NT2/D1 (cell line): ENCODE results near the gene BNC2.
A peak's percentile ranks its signal among the peaks of the same experiment; 100 is the strongest.

Experiments used
- DNase-seq: peaks from one replicate; pipeline ENCODE4 v3.0.0-alpha.2; 2011; ENCODE audit warnings: low read depth, low spot score
- H3K27me3 ChIP-seq: 2 replicates; pipeline ENCODE4 v1.6.0; 2011; ENCODE audit warnings: mild to moderate bottlenecking; ENCODE audit not compliant: insufficient read length, insufficient read depth
- H3K36me3 ChIP-seq: 2 replicates; pipeline ENCODE4 v1.6.1; 2011; ENCODE audit warnings: mild to moderate bottlenecking, low read length, mixed read lengths; ENCODE audit not compliant: insufficient read depth, insufficient read length
- H3K4me1 ChIP-seq: 2 replicates; pipeline ENCODE4 v1.5.1; 2011; ENCODE audit not compliant: insufficient read depth, insufficient read length
- H3K4me3 ChIP-seq: 2 replicates; pipeline ENCODE4 v1.5.1; 2011; ENCODE audit warnings: low read depth; ENCODE audit not compliant: insufficient read length
- H3K9ac ChIP-seq: 2 replicates; pipeline ENCODE4 v1.6.0; 2011; ENCODE audit warnings: low read depth; ENCODE audit not compliant: insufficient read length
- H3K9me3 ChIP-seq: 2 replicates; pipeline ENCODE4 v1.5.1; 2011; ENCODE audit warnings: mild to moderate bottlenecking, low read length; ENCODE audit not compliant: insufficient read depth
- SUZ12 ChIP-seq: IDR thresholded peaks from 2 replicates; pipeline ENCODE4 v1.6.1; 2011; ENCODE audit not compliant: insufficient read length, insufficient read depth; ENCODE audit errors: extremely low read depth
- YY1 ChIP-seq: IDR thresholded peaks from 2 replicates; pipeline ENCODE4 v1.6.1; 2011; ENCODE audit not compliant: insufficient read length, insufficient read depth
- ZNF274 ChIP-seq: IDR thresholded peaks from 2 replicates; pipeline ENCODE4 v1.6.1; 2011; ENCODE audit warnings: mild to moderate bottlenecking, low read depth, low read length

BNC2 gene

GRCh38 chr9:16501726-16502125 lies 368.7 kb downstream of the BNC2 start:
- no peak overlapping the region for H3K9ac ChIP-seq
- H3K4me1 ChIP-seq, result peaks cover 3% of the 10 kb centered on the region
- no peaks in the 10 kb centered on the region for H3K36me3 ChIP-seq
- H3K4me3 ChIP-seq, result no peak overlapping the region
- no peaks in the 10 kb centered on the region for H3K27me3 ChIP-seq
- no peak for TF ChIP-seq ZNF274
- no peak for TF ChIP-seq YY1
- TF ChIP-seq SUZ12, result no peak
- no peak for DNase-seq
- no peaks in the 10 kb centered on the region for H3K9me3 ChIP-seq

GRCh38 chr9:16501141-16501540 lies 369.3 kb downstream of the BNC2 start:
- no peak overlapping the region for H3K4me3 ChIP-seq
- no peak for DNase-seq
- H3K9ac ChIP-seq, result no peak overlapping the region
- no peak for TF ChIP-seq YY1
- no peak for TF ChIP-seq SUZ12
- no peak for TF ChIP-seq ZNF274
- no peaks in the 10 kb centered on the region for H3K27me3 ChIP-seq
- H3K4me1 ChIP-seq, result peaks cover 3% of the 10 kb centered on the region
- no peaks in the 10 kb centered on the region for H3K36me3 ChIP-seq
- H3K9me3 ChIP-seq, result no peaks in the 10 kb centered on the region

- H3K36me3 ChIP-seq, result no peaks in the 10 kb centered on the region
- no peak for TF ChIP-seq ZNF274
- TF ChIP-seq SUZ12, result no peak
- TF ChIP-seq YY1, result no peak
- H3K4me3 ChIP-seq, result no peak overlapping the region
- H3K9me3 ChIP-seq, result no peaks in the 10 kb centered on the region
- no peaks in the 10 kb centered on the region for H3K27me3 ChIP-seq
- peaks cover 3% of the 10 kb centered on the region for H3K4me1 ChIP-seq
- H3K9ac ChIP-seq, result no peak overlapping the region
- DNase-seq, result no peak
These were observed 370.1 kb downstream of the BNC2 start for GRCh38 chr9:16500386-16500785.

- Histone ChIP-seq H3K9ac (no peak overlapping the region), H3K4me3 (no peak overlapping the region), H3K4me1 (peaks cover under 1% of the 10 kb centered on the region), H3K36me3 (no peaks in the 10 kb centered on the region), H3K27me3 (no peaks in the 10 kb centered on the region), H3K9me3 (no peaks in the 10 kb centered on the region)
- no peak for DNase-seq
- no peak for TF ChIP-seq ZNF274
- TF ChIP-seq SUZ12, result no peak
- no peak for TF ChIP-seq YY1
These were observed 370.6 kb downstream of the BNC2 start for GRCh38 chr9:16499892-16500291.

GRCh38 chr9:16496908-16497307 lies 373.6 kb downstream of the BNC2 start:
- no peaks in the 10 kb centered on the region for H3K4me1 ChIP-seq
- no peak for DNase-seq
- H3K27me3 ChIP-seq, result no peaks in the 10 kb centered on the region
- H3K36me3 ChIP-seq, result no peaks in the 10 kb centered on the region
- no peak overlapping the region for H3K9ac ChIP-seq
- no peak overlapping the region for H3K4me3 ChIP-seq
- TF ChIP-seq ZNF274 (no peak), SUZ12 (no peak), YY1 (no peak)
- no peaks in the 10 kb centered on the region for H3K9me3 ChIP-seq

GRCh38 chr9:16487915-16488314 lies 382.6 kb downstream of the BNC2 start:
- Histone ChIP-seq H3K27me3 (no peaks in the 10 kb centered on the region), H3K9me3 (no peaks in the 10 kb centered on the region), H3K36me3 (no peaks in the 10 kb centered on the region), H3K9ac (no peak overlapping the region), H3K4me1 (peaks cover 5% of the 10 kb centered on the region), H3K4me3 (no peak overlapping the region)
- no peak for DNase-seq
- TF ChIP-seq ZNF274 (no peak), YY1 (no peak), SUZ12 (no peak)

- no peaks in the 10 kb centered on the region for H3K36me3 ChIP-seq
- TF ChIP-seq ZNF274 (no peak), YY1 (no peak), SUZ12 (no peak)
- H3K27me3 ChIP-seq, result no peaks in the 10 kb centered on the region
- H3K4me1 ChIP-seq, result peaks cover 5% of the 10 kb centered on the region
- DNase-seq, result peak; percentile 86
- H3K4me3 ChIP-seq, result no peak overlapping the region
- H3K9ac ChIP-seq, result no peak overlapping the region
- peaks cover under 1% of the 10 kb centered on the region; the same call in 1 of the 2 replicates for H3K9me3 ChIP-seq
These were observed 384.7 kb downstream of the BNC2 start for GRCh38 chr9:16485575-16486321.
